Measurements from ENCODE around the gene XRCC5.

The XRCC5 gene

GRCh38 chr2:216151313-216152025 is 42.3 kb downstream of the XRCC5 start:
- no peak for DNase-seq (ENCODE audit: low read depth in 1 of 2, low spot score in 1 of 2)

DNA sequence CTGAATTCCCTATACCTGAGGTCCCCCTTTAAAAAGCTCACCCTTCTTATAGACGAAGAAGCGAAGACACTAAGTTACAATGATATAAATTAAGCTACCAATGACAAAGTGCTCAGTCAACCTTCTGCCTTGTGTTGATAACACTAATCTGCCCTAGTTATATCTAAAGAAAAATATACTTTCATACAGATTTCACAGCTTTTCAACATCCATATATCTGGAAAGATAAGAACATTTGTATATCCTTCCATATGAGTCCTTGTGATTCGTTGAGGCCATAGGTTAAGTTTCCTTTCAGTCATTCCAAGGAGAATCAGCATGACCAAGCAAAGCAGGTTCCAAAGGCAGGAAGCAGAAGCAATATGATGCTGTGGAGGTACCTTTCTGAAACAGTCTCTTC is 46.8 kb downstream of the XRCC5 start:
- no peak for DNase-seq (ENCODE audit: low read depth in 1 of 2, low spot score in 1 of 2)

- DNase-seq (ENCODE audit: low read depth in 1 of 2, low spot score in 1 of 2), result no peak
Measured at GRCh38 chr2:216156822-216157221, 47.7 kb downstream of the XRCC5 start.

GRCh38 chr2:216159144-216159543 is 50.0 kb downstream of the XRCC5 start:
- DNase-seq (ENCODE audit: low read depth in 1 of 2, low spot score in 1 of 2), result no peak

GRCh38 chr2:216159646-216160045 is 50.5 kb downstream of the XRCC5 start:
- DNase-seq (ENCODE audit: low read depth in 1 of 2, low spot score in 1 of 2), result no peak

GRCh38 chr2:216160786-216161185 is 51.6 kb downstream of the XRCC5 start:
- DNase-seq (ENCODE audit: low read depth in 1 of 2, low spot score in 1 of 2), result no peak

GRCh38 chr2:216161967-216162366 is 52.8 kb downstream of the XRCC5 start:
- DNase-seq (ENCODE audit: low read depth in 1 of 2, low spot score in 1 of 2), result no peak

DNA sequence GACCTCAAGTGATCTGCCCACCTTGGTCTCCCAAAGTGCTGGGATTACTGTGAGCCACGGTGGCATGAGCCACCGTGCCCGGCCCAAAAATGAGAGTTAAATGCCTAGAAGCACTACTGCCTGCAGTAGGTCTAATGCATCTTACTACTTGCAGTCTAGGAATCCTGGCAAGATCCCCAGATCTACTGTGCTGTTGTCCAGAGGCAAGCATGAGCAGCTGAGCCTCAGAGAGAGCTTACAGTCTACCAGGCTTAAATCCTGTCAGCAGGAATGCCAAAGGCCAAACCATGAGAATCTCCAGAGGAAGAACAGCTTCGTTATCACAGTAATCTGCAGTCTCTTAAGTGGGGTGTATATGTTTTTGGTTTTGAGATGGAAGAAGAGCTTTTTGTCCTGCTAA is 54.4 kb downstream of the XRCC5 start:
- DNase-seq (ENCODE audit: low read depth in 1 of 2, low spot score in 1 of 2), result no peak

DNA sequence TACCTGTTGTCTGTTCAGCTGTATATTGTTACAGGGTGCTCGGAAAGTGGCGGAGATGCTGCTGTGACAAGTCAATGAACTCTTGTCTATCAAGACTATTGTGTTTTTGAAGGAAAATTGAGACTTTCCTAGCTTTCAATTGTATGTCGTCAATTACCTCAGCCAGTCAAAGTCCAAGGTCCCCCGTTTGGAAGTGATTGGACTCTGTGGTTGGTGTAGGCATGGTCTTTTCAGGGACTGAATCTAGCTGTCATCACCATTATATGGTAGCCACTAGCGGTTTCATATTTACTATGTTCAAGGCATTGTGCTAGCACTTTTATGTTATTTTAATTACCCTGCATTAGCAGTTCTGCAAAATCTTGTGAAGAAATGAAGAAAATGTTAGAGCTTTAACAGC is 54.9 kb downstream of the XRCC5 start:
- no peak for DNase-seq (ENCODE audit: low read depth in 1 of 2, low spot score in 1 of 2)

DNA sequence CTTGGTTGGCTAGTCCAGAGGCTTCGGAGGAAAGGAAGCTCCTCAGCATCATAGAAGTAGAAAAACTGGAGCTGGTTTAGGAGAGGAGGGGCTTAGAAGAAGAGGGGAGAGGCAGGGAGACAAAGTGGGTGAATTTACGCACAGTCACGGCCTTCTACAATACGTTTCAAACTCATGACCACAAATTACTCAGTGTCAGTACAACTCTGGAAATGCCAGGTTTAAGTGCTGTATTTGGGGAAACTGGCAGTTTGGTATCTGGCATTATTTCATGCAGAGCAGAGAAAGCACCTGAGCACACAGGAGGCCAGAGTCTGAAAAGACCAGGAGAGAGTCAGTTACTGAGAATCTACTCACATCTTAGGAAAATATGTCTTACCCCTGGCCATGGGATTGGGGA is 55.4 kb downstream of the XRCC5 start:
- no peak for DNase-seq (ENCODE audit: low read depth in 1 of 2, low spot score in 1 of 2)

DNA sequence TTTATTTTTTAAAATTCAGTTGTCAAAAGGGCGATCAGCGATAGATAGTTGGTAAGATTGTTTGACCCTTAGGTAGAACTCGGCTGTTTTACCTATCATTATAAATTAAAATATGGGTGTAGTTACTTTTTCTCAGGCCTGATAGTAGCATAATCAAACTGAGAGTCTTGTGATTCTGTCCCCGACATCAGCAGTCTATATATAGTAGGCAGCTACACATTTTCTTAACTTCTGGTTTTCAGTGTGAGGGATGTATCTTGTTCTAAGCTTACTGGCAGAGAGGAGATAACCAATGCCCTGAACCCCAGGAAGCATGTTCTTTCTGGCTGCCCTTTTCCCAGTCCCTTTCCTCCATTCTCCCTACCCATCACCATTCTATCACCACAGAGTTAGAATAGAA is 56.6 kb downstream of the XRCC5 start:
- DNase-seq (ENCODE audit: low read depth in 1 of 2, low spot score in 1 of 2), result no peak

DNA sequence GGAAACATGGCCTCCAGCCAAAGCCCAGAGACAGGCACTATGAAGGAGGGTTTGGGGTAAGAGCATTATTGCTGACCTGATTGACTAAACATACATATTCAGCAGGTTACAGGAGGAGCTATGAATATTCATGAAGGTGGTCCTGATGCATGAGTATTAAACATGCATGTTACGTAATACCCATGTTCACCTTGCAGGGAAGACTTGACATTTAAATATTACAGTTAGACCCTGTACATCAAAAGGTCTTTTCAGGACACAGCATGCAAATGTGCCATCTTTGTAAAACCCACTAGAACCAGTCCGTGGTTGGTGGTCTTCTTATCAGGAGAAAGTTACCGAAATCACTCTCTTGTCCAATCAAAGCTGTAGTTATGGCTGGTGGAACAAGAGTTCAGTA is 59.9 kb downstream of the XRCC5 start:
- DNase-seq (ENCODE audit: low read depth in 1 of 2, low spot score in 1 of 2), result no peak

DNA sequence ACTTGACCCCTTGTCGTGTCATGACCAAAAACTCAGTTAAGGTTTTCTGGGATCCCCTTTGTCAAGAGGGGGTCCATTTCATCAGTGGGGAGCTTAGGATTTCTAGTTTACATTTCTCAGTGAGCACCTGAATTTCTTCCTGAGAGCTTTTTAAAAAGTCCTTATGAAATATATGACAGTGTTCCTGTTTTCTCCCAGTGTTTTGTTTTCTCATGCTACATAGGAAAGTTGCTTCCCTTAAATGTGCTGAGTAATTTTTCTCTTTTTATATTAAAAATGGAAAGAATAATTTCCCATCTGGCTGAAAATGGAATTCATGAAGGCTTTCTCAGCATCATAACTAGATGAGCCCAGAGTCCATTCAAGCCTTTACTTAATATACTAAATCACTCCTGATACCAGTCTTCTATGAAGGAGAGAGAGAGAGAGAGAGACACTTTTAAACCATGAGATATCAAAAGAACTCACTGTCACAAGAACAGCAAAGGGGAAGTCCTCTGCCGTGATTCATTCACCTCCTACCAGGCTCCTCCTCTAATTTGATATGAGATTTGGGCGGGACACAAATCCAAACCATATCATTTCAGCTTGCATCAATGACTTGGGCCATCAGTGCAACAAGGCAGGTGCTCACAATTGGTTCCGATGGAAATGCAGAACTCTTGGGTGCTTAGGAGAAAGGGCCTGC is 61.1 kb downstream of the XRCC5 start:
- no peak for DNase-seq (ENCODE audit: low read depth in 1 of 2, low spot score in 1 of 2)

DNA sequence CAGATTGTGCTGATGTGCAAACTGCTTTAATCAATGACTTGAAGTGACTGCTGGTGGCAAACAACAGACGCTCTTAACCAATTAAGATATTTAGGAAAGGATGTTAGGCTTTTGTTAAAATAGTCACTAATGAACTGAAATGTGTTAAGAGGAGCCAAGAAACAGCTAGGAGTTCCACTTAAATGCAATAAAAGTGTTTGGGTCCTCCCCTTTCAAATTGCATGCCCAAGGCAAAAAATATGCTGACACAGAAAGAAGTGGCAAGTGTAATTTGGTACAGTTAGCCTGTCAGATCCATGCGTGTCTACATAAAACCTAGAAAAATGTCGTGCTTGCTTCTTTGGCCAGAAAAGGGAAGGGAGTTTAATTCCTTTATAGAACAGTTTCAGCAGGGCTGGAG is 61.9 kb downstream of the XRCC5 start:
- no peak for DNase-seq (ENCODE audit: low read depth in 1 of 2, low spot score in 1 of 2)

- no peak for DNase-seq (ENCODE audit: low read depth in 1 of 2, low spot score in 1 of 2)
Measured at GRCh38 chr2:216172493-216172892, 63.3 kb downstream of the XRCC5 start.

DNA sequence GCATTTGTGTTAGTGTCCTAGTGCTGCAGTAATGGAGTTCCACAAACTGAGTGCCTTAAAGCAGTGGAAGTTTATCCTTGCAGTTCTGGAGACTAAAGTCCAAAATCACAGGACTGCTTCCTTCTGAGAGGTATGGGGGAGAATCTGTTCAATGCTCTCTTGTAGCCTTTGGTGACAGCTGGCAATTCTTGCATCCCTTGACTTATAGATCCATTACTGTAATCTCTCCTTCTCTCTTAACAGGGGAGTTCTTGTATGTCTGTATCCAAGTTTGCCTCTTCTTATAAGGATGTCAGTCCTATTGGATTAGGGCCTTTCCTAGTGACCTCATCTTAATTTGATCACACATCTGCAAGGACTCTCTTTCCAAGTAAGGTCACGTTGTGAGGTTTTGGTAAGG is 69.9 kb downstream of the XRCC5 start:
- DNase-seq (ENCODE audit: low read depth in 1 of 2, low spot score in 1 of 2), result no peak

GRCh38 chr2:216181351-216181750 is 72.2 kb downstream of the XRCC5 start:
- no peak for DNase-seq (ENCODE audit: low read depth in 1 of 2, low spot score in 1 of 2)

GRCh38 chr2:216181953-216182461 is 72.9 kb downstream of the XRCC5 start:
- no peak for DNase-seq (ENCODE audit: low read depth in 1 of 2, low spot score in 1 of 2)

DNA sequence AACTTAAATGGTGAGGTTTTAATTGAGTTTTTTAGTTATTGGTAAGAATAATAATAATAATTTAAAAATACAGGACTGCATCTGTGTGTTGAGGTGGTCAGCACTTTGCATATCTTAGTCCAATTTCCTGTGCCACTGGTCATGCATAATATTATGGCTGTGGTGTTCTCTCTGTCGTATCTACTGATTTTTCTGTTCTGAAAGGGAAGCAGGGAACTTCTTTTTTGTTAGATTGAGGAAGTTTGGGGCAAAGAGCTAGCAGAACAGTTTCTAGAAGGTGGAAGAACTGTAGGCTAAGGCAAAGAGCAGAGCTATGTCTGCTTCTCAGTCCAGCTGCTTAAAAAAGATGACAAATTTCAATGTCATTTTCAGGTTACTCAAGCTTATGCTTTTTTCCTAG is 74.3 kb downstream of the XRCC5 start:
- no peak for DNase-seq (ENCODE audit: low read depth in 1 of 2, low spot score in 1 of 2)

DNA sequence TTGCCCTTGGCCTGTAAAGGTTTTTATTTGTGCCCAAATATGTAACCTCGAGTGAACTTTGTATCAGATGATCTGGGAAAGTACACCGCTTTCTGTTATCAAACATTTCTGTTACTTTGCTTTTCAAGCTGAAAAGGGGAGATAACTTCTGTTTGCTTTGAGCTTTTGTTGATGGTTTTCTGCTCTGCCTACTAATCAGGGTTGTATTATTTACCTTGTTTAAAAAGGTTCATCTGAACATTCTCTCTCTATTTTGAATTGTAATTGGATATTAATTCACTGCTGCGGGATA is 79.4 kb downstream of the XRCC5 start:
- no peak for DNase-seq (ENCODE audit: low read depth in 1 of 2, low spot score in 1 of 2)

GRCh38 chr2:216188956-216189355 is 79.8 kb downstream of the XRCC5 start:
- no peak for DNase-seq (ENCODE audit: low read depth in 1 of 2, low spot score in 1 of 2)

GRCh38 chr2:216189410-216189809 is 80.3 kb downstream of the XRCC5 start:
- no peak for DNase-seq (ENCODE audit: low read depth in 1 of 2, low spot score in 1 of 2)

- no peak for DNase-seq (ENCODE audit: low read depth in 1 of 2, low spot score in 1 of 2)
Measured at GRCh38 chr2:216192181-216192580, 83.0 kb downstream of the XRCC5 start.

Measured in stimulated activated CD4-positive, alpha-beta T cell treated with anti-CD3 and anti-CD28 coated beads, Interleukin-15, amount 100 ng/mL, for 1 hour (primary cell).